Left hindlimb (tissue), 1 donor: ENCODE results near the gene CRIP1.

Experiments used
- DNase-seq: peaks from one replicate; pipeline ENCODE4 v3.0.0-alpha.2; 2018

Gene CRIP1

GRCh38 chr14:105536691-105537579 is 50.2 kb downstream of the CRIP1 start:
- DNase-seq: no peak

GRCh38 chr14:105537580-105538474 is 51.1 kb downstream of the CRIP1 start:
- DNase-seq: no peak
